HCT116 (cell line): ENCODE results near the gene EVL.

Source experiments
- EZH2 ChIP-seq: fragments of 200-600 bp; sonication (generic); IDR thresholded peaks from 2 replicates; pipeline ENCODE4 v1.6.1; 2017; ENCODE audit warnings: antibody characterized with exemption, mixed run types
- EZH2phosphoT487 ChIP-seq: fragments of 200-600 bp; IDR thresholded peaks from 2 replicates; pipeline ENCODE4 v1.6.1; 2018; ENCODE audit warnings: antibody characterized with exemption, borderline replicate concordance
- POLR2A ChIP-seq: IDR thresholded peaks from 2 replicates; pipeline ENCODE4 v1.7.0; 2011; ENCODE audit warnings: borderline replicate concordance; ENCODE audit not compliant: insufficient read depth, insufficient read length; ENCODE audit errors: extremely low read depth
- POLR2AphosphoS5 ChIP-seq: IDR thresholded peaks from 2 replicates; pipeline ENCODE4 v1.6.1; 2011; ENCODE audit warnings: mild to moderate bottlenecking, low read depth, low read length, moderate library complexity
- RAD21 ChIP-seq: IDR thresholded peaks from 2 replicates; pipeline ENCODE4 v1.6.1; 2012; ENCODE audit warnings: low read depth, mild to moderate bottlenecking
- SRF ChIP-seq: IDR thresholded peaks from 2 replicates; pipeline ENCODE4 v1.6.1; 2012; ENCODE audit warnings: low read depth
- TCF7L2 ChIP-seq: IDR thresholded peaks from 2 replicates; pipeline ENCODE4 v1.7.0; 2011; ENCODE audit warnings: borderline replicate concordance, inconsistent platforms; ENCODE audit not compliant: insufficient read depth, insufficient read length; ENCODE audit errors: extremely low read depth
- YY1 ChIP-seq: IDR thresholded peaks from 2 replicates; pipeline ENCODE4 v1.6.1; 2011; ENCODE audit warnings: low read length, low read depth, moderate library complexity, mild to moderate bottlenecking; ENCODE audit not compliant: insufficient replicate concordance; ENCODE audit errors: extremely low read depth
- ZNF274 ChIP-seq: fragments of 200-500 bp; sonication (Bioruptor generic); IDR thresholded peaks from 2 replicates; pipeline ENCODE4 v1.6.1; 2014; ENCODE audit warnings: mild to moderate bottlenecking, low read depth, low read length, inconsistent platforms
- TF ChIP-seq, protein P1 (sequence below), 3 experiments: fragments of 200-600 bp in 1 of 3; sonication (generic) in 1 of 3; IDR thresholded peaks in 2 of 3; conservative IDR thresholded peaks in 1 of 3; 2 replicates each; pipeline ENCODE4 v1.5.1; 2012 to 2017; ENCODE audit warnings: low read depth in 2 of 3, low read length in 2 of 3, antibody characterized with exemption in 1 of 3, borderline replicate concordance in 1 of 3, control low read depth in 1 of 3, mild to moderate bottlenecking in 1 of 3, mixed read lengths in 1 of 3, mixed run types in 1 of 3, moderate library complexity in 1 of 3; ENCODE audit not compliant: insufficient read depth in 1 of 3
- TF ChIP-seq, protein P2 (sequence below): IDR thresholded peaks from 2 replicates; pipeline ENCODE4 v1.6.1; 2012
- TF ChIP-seq, protein P3 (sequence below): IDR thresholded peaks from 2 replicates; pipeline ENCODE4 v1.6.1; 2012

DNA sequence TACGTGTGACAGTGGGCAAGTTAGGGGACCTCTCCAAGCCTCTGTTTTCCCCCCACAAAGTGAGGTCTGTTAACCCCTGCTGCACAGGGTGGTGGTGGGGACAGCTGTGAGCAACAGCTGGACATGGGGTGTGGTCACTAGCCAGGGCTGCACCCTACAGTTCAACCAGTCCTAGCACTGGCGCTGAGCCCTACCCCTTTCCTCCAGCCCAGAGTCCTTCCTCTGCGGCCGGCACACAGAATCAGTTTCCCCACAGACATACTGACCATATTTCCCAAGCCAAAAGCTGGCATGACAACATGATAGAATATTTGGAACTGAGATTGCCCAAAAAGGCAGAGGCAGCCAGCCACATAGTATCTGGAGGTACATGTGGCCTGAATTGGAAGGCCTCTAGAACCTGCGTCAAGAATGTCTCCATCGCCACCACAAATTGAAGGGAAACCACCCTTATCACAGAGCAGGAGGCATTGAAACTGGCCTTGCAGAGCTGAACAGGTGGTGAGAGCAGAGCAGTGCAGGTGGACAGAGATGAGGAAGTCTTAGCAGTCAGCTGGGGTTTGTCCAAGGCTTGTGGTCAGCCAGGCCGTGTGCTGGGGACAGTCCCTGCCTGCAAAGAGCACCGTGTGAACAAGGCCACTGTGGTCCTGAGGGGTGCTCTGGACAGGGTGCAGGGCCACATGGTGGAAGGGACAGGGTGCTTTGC, 73.0 kb downstream of the EVL start:
- TF ChIP-seq, protein P1, sequence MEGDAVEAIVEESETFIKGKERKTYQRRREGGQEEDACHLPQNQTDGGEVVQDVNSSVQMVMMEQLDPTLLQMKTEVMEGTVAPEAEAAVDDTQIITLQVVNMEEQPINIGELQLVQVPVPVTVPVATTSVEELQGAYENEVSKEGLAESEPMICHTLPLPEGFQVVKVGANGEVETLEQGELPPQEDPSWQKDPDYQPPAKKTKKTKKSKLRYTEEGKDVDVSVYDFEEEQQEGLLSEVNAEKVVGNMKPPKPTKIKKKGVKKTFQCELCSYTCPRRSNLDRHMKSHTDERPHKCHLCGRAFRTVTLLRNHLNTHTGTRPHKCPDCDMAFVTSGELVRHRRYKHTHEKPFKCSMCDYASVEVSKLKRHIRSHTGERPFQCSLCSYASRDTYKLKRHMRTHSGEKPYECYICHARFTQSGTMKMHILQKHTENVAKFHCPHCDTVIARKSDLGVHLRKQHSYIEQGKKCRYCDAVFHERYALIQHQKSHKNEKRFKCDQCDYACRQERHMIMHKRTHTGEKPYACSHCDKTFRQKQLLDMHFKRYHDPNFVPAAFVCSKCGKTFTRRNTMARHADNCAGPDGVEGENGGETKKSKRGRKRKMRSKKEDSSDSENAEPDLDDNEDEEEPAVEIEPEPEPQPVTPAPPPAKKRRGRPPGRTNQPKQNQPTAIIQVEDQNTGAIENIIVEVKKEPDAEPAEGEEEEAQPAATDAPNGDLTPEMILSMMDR (IDR thresholded peaks at IDR 0.05 in 2 of 3, conservative IDR thresholded peaks at IDR 0.05 in 1 of 3; ENCODE audit: borderline replicate concordance in 1 of 3, insufficient read depth in 1 of 3, low read depth in 2 of 3, low read length in 2 of 3) = no peak
- TF ChIP-seq, protein P2, sequence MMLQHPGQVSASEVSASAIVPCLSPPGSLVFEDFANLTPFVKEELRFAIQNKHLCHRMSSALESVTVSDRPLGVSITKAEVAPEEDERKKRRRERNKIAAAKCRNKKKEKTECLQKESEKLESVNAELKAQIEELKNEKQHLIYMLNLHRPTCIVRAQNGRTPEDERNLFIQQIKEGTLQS = no peak
- TF ChIP-seq POLR2A (no peak), EZH2 (no peak), RAD21 (no peak), SRF (no peak), POLR2AphosphoS5 (no peak), TCF7L2 (no peak), ZNF274 (no peak), YY1 (no peak), EZH2phosphoT487 (no peak)
- TF ChIP-seq, protein P3, sequence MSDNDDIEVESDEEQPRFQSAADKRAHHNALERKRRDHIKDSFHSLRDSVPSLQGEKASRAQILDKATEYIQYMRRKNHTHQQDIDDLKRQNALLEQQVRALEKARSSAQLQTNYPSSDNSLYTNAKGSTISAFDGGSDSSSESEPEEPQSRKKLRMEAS = no peak
